Ishikawa (cell line): ENCODE measurements around the gene SCGB1A1.

Experiments
- CEBPB ChIP-seq: IDR thresholded peaks from 2 replicates; pipeline ENCODE4 v1.6.1; 2012
- EGR1 ChIP-seq: IDR thresholded peaks from 2 replicates; pipeline ENCODE4 v1.6.1; 2012
- FOXM1 ChIP-seq: IDR thresholded peaks from 2 replicates; pipeline ENCODE4 v1.6.1; 2012; ENCODE audit warnings: low read depth, borderline replicate concordance
- MAX ChIP-seq: IDR thresholded peaks from 2 replicates; pipeline ENCODE4 v1.6.1; 2012
- REST ChIP-seq: IDR thresholded peaks from 2 replicates; pipeline ENCODE4 v1.6.1; 2012; ENCODE audit warnings: low read depth, mild to moderate bottlenecking
- TAF1 ChIP-seq: IDR thresholded peaks from 2 replicates; pipeline ENCODE4 v1.6.1; 2012; ENCODE audit warnings: low read depth, mild to moderate bottlenecking
- USF1 ChIP-seq: IDR thresholded peaks from 2 replicates; pipeline ENCODE4 v1.6.1; 2012
- ZBTB7A ChIP-seq: IDR thresholded peaks from 2 replicates; pipeline ENCODE4 v1.6.1; 2012; ENCODE audit warnings: low read depth

- TF ChIP-seq REST (no peak), MAX (no peak), ZBTB7A (no peak), CEBPB (no peak), FOXM1 (no peak), USF1 (no peak), EGR1 (no peak), TAF1 (no peak)
Measured at GRCh38 chr11:62452839-62453468, 34.1 kb downstream of the SCGB1A1 start.
